Activated CD8-positive, alpha-beta memory T cell treated with anti-CD3 and anti-CD28 coated beads, Interleukin-2, amount 10 ng/mL, durations not matched to agents 7 days and 5 days (primary cell): ENCODE measurements around the gene ZFYVE28. TPM values are rescaled to one million over a fixed set of nuclear protein-coding genes. Genes with fewer than 3 reads are reported as not detected.
A peak's percentile ranks its signal among the peaks of the same experiment; 100 is the strongest.

Experiments
- ATAC-seq: fragments of 150-1000 bp; cut with Tn5 transposase; one replicate; pipeline ENCODE4 v1.10.0; 2021; ENCODE audit warnings: moderate library complexity
- CTCF ChIA-PET: fragments of 350-600 bp; sonication (Branson Sonifier 250); formaldehyde crosslinking; loops from one replicate; lab custom pipeline; 2021; ENCODE audit warnings: antibody characterized with exemption; lab: Charles Lee
- DNase-seq: peaks from one replicate; pipeline ENCODE4 v3.0.0-alpha.2; 2020
- H3K27ac Mint-ChIP-seq: one replicate; pipeline ENCODE4 v1.8.0; 2021; ENCODE audit warnings: mild to moderate bottlenecking, mixed read lengths
- H3K27me3 Mint-ChIP-seq: one replicate; pipeline ENCODE4 v1.8.0; 2021; ENCODE audit warnings: mixed read lengths
- H3K36me3 Mint-ChIP-seq: one replicate; pipeline ENCODE4 v1.8.0; 2021; ENCODE audit warnings: mild to moderate bottlenecking, mixed read lengths
- H3K4me1 Mint-ChIP-seq: one replicate; pipeline ENCODE4 v1.8.0; 2021; ENCODE audit warnings: mixed read lengths
- H3K4me3 Mint-ChIP-seq: one replicate; pipeline ENCODE4 v1.8.0; 2021; ENCODE audit warnings: mild to moderate bottlenecking, moderate library complexity, mixed read lengths
- H3K9me3 Mint-ChIP-seq: one replicate; pipeline ENCODE4 v1.8.0; 2022; ENCODE audit warnings: low read depth, mixed read lengths
- total RNA-seq, 2 experiments: library from RNA; stranded (reverse); gene quantifications; one replicate each; pipeline ENCODE4 v1.2.3, GENCODE V29; 2021

ZFYVE28 gene
- total RNA-seq, 2 experiments from 2014 or later: 12.5 to 30.3 TPM

DNA sequence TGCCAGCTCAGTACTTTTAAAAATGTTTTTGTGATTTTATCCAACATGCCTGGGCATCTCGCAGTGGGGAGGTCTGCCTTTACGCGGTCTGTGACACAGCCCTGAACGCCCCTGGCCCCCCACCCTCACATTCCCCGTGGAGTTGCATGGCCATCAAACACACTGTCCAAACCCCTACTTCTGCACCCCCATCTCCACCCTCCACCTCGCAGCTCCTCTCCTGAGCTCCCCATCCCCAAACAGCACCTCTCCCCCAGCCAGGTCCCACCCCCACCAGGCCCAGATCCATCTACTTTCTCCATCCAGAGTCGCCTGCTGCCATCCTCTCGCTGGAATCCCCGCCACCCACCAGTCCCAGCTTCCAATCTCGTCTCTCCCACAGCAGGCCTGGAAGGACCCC, 9.5 kb downstream of the ZFYVE28 start:
- no peaks in the 10 kb centered on the region for H3K27me3 Mint-ChIP-seq
- CTCF ChIA-PET: no interaction called here
- H3K4me1 Mint-ChIP-seq: peaks cover 55% of the 10 kb centered on the region
- ATAC-seq (no peak), DNase-seq (no peak)
- no peak overlapping the region for H3K27ac Mint-ChIP-seq
- H3K36me3 Mint-ChIP-seq: no peaks in the 10 kb centered on the region
- H3K9me3 Mint-ChIP-seq: no peaks in the 10 kb centered on the region
- no peak overlapping the region for H3K4me3 Mint-ChIP-seq

DNA sequence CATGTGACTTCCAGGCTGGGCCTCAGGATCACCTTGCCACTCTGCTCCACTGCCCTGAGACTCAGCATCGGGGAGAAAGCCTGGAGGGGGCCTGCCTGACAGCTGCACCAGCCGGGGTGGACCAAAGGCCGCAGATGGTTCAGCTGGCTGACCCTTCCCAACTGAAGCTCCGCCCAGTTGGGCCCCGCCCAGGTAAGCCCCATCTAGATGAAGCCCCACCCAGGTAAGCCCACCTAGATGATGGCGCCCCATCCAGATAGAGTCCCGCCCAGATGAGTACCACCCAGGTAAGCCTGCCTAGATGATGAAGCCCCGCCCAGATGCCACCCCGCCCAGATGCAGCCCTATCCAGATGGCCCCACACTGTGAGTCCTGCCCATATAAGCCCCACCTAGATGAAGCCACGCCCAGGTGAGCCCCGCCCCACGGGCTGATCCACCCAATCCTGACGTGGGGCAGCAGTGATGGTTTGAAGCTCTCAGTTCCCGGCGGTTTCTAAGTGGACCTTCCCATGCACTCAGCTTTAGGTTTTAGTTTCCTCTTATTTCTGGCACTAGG, 10.0 kb downstream of the ZFYVE28 start:
- DNase-seq: no peak
- no peaks in the 10 kb centered on the region for H3K36me3 Mint-ChIP-seq
- no peaks in the 10 kb centered on the region for H3K9me3 Mint-ChIP-seq
- H3K27ac Mint-ChIP-seq: no peak overlapping the region
- peaks cover 50% of the 10 kb centered on the region for H3K4me1 Mint-ChIP-seq
- CTCF ChIA-PET: no interaction called here
- ATAC-seq: no peak
- no peak overlapping the region for H3K4me3 Mint-ChIP-seq
- no peaks in the 10 kb centered on the region for H3K27me3 Mint-ChIP-seq

DNA sequence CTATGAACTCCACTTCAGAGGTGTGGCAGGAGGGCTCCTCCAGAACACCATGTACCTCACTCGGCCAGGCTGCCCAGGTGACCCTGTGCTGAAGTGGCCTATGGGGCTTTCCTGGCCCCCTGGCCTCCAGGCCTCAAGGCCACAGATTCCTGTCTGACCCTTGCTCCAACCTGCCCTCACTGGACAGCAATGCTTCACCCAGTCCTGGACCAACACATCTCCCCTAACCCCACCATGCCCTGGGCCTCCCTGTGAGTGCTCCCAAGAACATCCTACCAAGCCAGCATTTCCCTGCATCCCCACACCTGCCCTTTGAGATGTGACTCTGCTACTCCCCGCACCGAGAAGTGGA, 10.5 kb downstream of the ZFYVE28 start:
- H3K4me3 Mint-ChIP-seq: no peak overlapping the region
- H3K27ac Mint-ChIP-seq: no peak overlapping the region
- DNase-seq (no peak), ATAC-seq (no peak)
- H3K27me3 Mint-ChIP-seq: no peaks in the 10 kb centered on the region
- CTCF ChIA-PET: no interaction called here
- peaks cover 50% of the 10 kb centered on the region for H3K4me1 Mint-ChIP-seq
- no peaks in the 10 kb centered on the region for H3K9me3 Mint-ChIP-seq
- no peaks in the 10 kb centered on the region for H3K36me3 Mint-ChIP-seq

DNA sequence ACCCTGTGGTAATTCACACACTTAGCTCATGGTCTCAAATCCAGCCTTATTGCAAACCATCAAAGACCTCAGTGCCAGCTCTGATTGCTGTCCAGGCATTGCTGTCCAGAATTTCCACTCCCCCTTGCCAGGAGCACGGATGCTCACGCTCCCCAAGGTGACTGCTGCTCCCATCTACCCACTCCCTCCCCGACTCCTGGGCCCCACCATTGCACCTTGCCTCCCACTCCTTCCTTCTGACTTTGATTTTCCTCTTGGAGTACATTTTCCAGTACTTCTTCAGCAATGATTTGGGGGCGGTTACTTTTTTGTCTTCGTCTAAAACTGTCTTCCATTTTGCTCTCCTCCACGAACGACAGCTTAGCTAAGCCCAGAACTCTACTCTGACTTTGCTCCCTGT, 11.5 kb downstream of the ZFYVE28 start:
- ATAC-seq (no peak), DNase-seq (no peak)

DNA sequence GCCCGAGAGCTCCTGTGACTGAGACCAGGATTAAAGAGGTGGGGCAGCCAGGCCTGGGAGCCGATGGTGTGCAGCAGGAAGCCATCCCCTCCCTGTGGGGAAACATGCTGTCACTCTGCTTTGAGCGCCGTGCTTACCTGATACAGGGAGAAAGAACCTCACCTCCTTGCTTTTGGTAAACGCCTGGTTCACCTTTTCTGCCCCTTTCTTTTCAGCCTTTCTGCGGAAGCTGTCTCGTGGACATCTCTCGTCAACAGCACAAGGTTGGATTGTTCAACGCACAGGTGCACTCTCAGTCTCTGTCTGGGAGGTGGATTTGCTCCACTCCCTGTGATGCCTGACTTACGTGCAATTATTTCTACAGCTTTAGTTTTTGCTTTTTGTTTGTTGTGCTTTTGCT, 12.0 kb downstream of the ZFYVE28 start:
- Mint-ChIP-seq H3K27me3 (no peaks in the 10 kb centered on the region), H3K9me3 (no peaks in the 10 kb centered on the region), H3K36me3 (no peaks in the 10 kb centered on the region), H3K4me1 (peaks cover 49% of the 10 kb centered on the region), H3K4me3 (no peak overlapping the region), H3K27ac (no peak overlapping the region)
- ATAC-seq: no peak
- CTCF ChIA-PET: interaction anchor here (0.8 to 0.9 kb wide), 3 partner anchors 9 to 144 kb away, joined by 3 read pairs; partner anchors contain the start of gene MXD4
- no peak for DNase-seq

More for the DNA sequence above, 11.5 kb downstream of the ZFYVE28 start:
- no peak overlapping the region for H3K4me3 Mint-ChIP-seq
- H3K4me1 Mint-ChIP-seq: peaks cover 49% of the 10 kb centered on the region
- H3K27me3 Mint-ChIP-seq: no peaks in the 10 kb centered on the region
- H3K27ac Mint-ChIP-seq: no peak overlapping the region
- H3K36me3 Mint-ChIP-seq: no peaks in the 10 kb centered on the region
- H3K9me3 Mint-ChIP-seq: no peaks in the 10 kb centered on the region
- CTCF ChIA-PET: interaction anchor here (0.8 to 0.9 kb wide), 3 partner anchors 9 to 145 kb away, joined by 3 read pairs; partner anchors contain the start of gene MXD4

DNA sequence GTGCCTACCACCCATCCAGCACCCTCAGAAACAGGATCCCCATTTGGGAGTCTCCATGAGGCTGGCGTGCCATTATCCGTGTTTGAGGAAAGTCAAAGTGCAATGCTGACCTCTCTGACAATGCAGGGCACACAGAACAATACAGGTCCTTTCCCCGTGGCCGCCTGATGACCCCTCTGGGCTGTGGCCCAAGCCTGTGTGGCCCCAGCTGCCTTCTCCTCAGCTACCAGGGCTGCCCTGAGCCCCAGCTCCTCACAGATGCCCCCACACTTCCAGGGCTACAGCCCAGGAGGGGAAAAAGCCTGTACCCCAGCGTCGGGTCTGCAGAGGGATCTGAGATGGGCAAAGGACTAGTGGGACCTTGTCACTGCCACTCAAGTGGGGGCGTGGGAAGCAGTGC, 15.5 kb downstream of the ZFYVE28 start:
- Mint-ChIP-seq H3K4me3 (no peak overlapping the region), H3K4me1 (peaks cover 36% of the 10 kb centered on the region), H3K27ac (no peak overlapping the region)

DNA sequence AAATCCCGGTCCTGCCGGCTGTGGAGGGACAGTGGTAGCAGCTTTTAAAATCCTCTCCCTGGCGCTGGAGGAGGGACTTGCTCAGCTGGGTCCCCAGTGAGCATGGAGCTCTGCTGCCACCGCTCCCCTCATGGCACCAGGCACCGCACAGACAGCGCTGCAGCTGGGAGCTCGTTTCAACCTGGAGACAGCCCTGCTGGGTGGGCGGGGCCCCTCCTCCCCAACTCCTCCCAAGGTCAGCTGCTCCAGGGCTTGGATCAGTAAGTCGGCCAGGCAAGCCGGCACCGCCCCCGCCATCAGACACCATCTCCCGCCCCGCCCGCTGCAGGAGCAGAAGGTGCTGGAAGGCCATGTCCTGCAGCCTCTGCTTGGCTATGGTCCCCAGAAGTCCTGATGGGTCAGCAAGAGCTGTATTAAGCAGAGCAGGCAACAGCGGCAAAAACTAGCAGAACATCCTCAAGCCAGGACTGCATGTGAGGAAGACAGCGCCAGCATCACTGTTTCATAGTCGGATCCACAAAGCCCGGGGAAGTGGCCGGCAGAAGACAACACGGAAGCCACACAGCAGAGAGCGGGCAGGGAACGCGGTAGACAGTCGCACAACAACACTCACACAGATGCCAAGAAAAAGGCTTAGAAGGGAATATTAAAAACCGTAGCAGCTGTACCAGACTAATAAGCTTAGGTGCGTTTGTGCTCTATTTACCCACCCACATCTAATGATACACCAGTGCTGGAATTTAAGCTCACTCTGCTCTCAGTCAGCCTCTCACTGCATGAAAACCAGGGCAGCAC, 16.2 kb downstream of the ZFYVE28 start:
- DNase-seq: no peak

More for the DNA sequence above, 15.5 kb downstream of the ZFYVE28 start:
- no peaks in the 10 kb centered on the region for H3K27me3 Mint-ChIP-seq
- H3K9me3 Mint-ChIP-seq: no peaks in the 10 kb centered on the region
- H3K36me3 Mint-ChIP-seq: no peaks in the 10 kb centered on the region
- ATAC-seq (no peak), DNase-seq (no peak)
- CTCF ChIA-PET: interaction anchor here (1.0 to 3.3 kb wide), 4 partner anchors 9 to 18 kb away, joined by 3 to 28 read pairs (median 4); partner anchors contain the start of genes CFAP99 and ZFYVE28

DNA sequence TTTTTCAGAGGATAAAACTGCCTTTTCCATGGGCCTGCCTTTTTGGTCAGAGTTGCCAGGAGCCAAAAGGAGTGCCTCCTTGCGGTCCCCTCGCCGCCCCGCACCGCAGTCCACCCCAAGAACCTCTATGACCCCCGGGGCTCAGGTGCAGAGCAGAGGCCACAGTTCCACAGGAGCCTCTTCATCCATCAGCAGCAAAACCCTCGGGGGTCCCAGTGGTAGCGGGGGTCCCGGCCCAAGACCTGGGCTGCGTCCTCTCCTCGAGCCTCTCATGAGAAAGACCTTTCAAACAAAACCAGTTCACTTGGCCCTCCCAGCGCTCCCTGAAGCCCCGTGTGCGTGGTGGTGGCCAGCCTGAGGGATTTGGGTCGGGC, 16.8 kb downstream of the ZFYVE28 start:
- H3K27ac Mint-ChIP-seq: no peak overlapping the region
- H3K9me3 Mint-ChIP-seq: no peaks in the 10 kb centered on the region
- DNase-seq (no peak), ATAC-seq (no peak)
- H3K4me3 Mint-ChIP-seq: no peak overlapping the region
- peaks cover 32% of the 10 kb centered on the region for H3K4me1 Mint-ChIP-seq
- no peaks in the 10 kb centered on the region for H3K36me3 Mint-ChIP-seq
- CTCF ChIA-PET: interaction anchor here (1.3 to 3.3 kb wide), 2 partner anchors 11 to 40 kb away, joined by 3 to 28 read pairs; no protein-coding TSS in a partner anchor
- H3K27me3 Mint-ChIP-seq: no peaks in the 10 kb centered on the region

More for the DNA sequence above, 16.2 kb downstream of the ZFYVE28 start:
- Mint-ChIP-seq H3K36me3 (no peaks in the 10 kb centered on the region), H3K27ac (peak overlapping the region; percentile 24), H3K4me1 (peaks cover 36% of the 10 kb centered on the region), H3K9me3 (no peaks in the 10 kb centered on the region), H3K4me3 (peak overlapping the region; percentile 9), H3K27me3 (no peaks in the 10 kb centered on the region)
- CTCF ChIA-PET: interaction anchor here (1.2 to 3.3 kb wide), 4 partner anchors 8 to 40 kb away, joined by 3 to 28 read pairs (median 4); no protein-coding TSS in a partner anchor
- peak; percentile 63 for ATAC-seq

DNA sequence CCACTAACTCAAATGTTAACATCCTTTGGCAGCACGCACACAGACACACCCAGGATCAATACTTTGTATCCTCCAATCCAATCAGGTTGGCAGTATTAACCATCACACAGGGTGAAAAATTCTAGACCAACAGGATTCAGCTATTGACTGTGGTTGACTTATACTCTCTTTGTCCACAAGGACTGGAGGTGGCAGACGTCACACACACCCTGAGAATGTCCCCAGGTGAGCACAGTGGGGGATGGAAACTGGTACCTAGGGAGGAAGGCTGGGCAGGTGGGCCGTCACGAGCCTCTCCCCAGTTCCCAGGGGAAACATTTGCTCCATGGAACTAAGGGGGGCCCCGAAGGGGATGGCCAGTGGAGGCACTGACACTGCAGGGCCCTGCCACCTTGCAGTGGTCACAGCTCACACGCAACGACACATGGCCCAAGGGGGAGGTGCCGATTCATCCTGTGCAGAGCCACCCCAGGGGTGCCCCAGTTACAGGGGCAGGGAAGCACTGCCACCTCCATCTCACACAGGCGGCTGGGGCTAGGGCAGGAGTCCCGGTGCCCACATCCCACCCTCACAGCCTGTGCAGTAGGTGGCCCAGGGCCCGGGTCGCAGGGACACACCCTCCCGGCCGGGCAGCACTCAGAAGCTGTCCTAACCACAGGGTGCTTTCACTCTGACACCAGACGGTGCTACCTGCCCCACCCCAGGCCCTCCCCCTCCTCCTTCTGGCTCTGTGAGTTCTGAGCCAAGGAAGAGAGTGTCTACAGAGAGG, 17.4 kb downstream of the ZFYVE28 start:
- Mint-ChIP-seq H3K4me3 (no peak overlapping the region), H3K4me1 (peaks cover 30% of the 10 kb centered on the region), H3K27ac (peak overlapping the region; percentile 27), H3K36me3 (no peaks in the 10 kb centered on the region), H3K27me3 (no peaks in the 10 kb centered on the region), H3K9me3 (no peaks in the 10 kb centered on the region)
- CTCF ChIA-PET: interaction anchor here (1.3 to 3.3 kb wide), 2 partner anchors 11 to 41 kb away, joined by 3 to 28 read pairs; no protein-coding TSS in a partner anchor
- peak; percentile 61 for DNase-seq
- peak; percentile 43 for ATAC-seq

DNA sequence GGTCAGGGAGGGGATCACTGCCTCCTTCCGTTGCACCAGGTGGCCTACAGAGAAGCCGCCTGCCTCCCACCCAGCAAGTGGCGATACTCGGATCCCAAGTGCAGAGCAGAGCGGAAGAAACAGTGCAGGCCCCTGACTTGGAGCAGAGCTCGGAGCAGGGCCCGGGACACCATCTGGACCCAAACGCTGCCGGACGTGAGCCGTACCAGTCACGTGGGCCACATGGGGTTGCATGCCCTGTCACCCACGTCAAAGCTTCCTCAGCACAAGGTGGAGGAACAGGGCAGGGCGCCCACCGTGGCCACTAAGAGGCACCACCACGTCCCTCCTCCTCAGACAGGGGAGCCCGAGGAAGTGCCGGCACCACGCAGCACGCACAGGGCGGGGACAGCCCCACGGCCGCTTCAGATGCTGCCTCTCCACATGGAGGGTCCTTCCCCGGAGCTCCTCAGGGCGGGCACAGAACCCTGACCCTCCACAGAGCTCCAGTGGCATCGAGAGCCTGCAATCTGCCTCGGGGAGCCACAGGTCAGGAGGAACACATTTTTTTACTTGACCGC, 18.7 kb downstream of the ZFYVE28 start:
- no peaks in the 10 kb centered on the region for H3K9me3 Mint-ChIP-seq
- H3K36me3 Mint-ChIP-seq: no peaks in the 10 kb centered on the region
- no peaks in the 10 kb centered on the region for H3K27me3 Mint-ChIP-seq
- CTCF ChIA-PET: interaction anchor here (0.8 to 3.3 kb wide), 2 partner anchors 13 to 206 kb away, joined by 3 to 28 read pairs; no protein-coding TSS in a partner anchor
- ATAC-seq (no peak), DNase-seq (no peak)
- no peak overlapping the region for H3K27ac Mint-ChIP-seq
- no peak overlapping the region for H3K4me3 Mint-ChIP-seq
- H3K4me1 Mint-ChIP-seq: peaks cover 32% of the 10 kb centered on the region

DNA sequence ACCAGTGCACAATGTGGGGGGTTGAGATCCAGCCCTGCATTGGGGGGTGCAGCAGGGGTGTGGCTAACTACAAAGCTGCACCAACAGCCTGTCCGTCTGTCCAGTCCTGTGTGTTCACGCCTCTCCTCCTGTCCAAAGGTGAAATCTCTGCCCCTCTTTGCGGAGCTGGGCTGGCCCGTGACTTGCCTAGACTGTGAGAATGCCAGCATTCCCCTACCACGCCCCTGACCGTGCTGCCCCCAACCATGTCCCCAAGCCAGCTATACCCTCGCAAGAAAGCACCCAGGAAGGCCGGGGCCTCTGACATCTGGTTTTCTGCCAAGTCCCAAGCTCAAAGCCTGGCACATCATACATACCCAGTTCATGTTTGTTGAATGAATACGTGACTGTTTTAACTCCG, 19.2 kb downstream of the ZFYVE28 start:
- Mint-ChIP-seq H3K36me3 (no peaks in the 10 kb centered on the region), H3K9me3 (no peaks in the 10 kb centered on the region), H3K27me3 (no peaks in the 10 kb centered on the region), H3K27ac (no peak overlapping the region), H3K4me3 (no peak overlapping the region), H3K4me1 (peaks cover 36% of the 10 kb centered on the region)
- CTCF ChIA-PET: interaction anchor here (0.8 kb wide), 1 partner anchor 206 kb away, joined by 3 read pairs; no protein-coding TSS in a partner anchor
- DNase-seq: no peak
- ATAC-seq: no peak

DNA sequence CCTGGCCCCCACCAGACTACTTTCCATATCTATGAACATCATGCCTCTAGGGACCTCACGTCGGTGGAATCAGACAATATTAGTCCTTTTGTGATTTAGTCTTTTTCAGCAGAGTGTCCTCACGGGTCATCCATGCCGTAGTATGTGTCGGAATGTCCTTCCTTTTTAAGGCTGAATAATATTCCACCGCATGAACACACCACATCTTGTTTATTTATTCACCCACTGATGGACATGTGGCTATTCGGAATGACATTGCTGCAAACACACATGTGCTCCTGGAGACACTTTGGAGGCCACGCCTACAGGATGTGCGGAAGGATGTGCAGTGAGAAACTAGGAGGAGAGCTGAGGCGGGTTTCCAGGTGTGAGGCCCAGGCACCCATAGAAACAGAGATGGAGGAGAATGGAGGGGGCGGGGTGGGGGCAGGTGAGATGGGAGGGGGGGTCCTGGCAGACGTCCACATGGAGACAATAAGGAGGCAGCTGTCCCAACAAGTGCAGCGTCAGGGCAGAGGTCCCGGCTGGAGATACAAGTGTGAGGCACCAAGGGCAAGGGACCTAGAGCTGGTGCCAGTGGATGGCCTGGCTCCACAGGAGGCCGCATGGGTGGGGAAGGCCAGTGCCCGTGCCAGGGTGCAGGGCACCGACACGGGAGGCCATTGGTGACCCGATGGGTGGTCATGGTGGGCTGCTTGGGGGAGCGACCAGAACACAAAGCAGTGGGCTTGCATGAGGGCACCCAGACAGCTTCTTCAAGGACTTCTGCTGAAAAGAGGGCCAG, 20.7 kb downstream of the ZFYVE28 start:
- H3K27ac Mint-ChIP-seq: no peak overlapping the region
- CTCF ChIA-PET: interaction anchor here (0.7 to 1.5 kb wide), 2 partner anchors 12 to 15 kb away, joined by 3 to 8 read pairs; no protein-coding TSS in a partner anchor
- H3K36me3 Mint-ChIP-seq: no peaks in the 10 kb centered on the region
- H3K4me3 Mint-ChIP-seq: no peak overlapping the region
- ATAC-seq (no peak), DNase-seq (no peak)
- H3K9me3 Mint-ChIP-seq: no peaks in the 10 kb centered on the region
- peaks cover 38% of the 10 kb centered on the region for H3K4me1 Mint-ChIP-seq
- no peaks in the 10 kb centered on the region for H3K27me3 Mint-ChIP-seq
